Stomach smooth muscle (tissue), 2 donors: ENCODE data around the gene C22orf23.

ENCODE experiments used
- H3K27ac ChIP-seq: one replicate; pipeline ENCODE4 v1.7.0; 2013; ENCODE audit warnings: mild to moderate bottlenecking, low read length, inconsistent platforms
- H3K27me3 ChIP-seq, 2 donors: one replicate each; pipeline ENCODE4 v1.7.0; 2013; ENCODE audit warnings: low read length in 2 of 2; ENCODE audit not compliant: insufficient read depth in 2 of 2, control insufficient read depth in 1 of 2
- H3K36me3 ChIP-seq, 2 donors: one replicate each; pipeline ENCODE4 v1.7.0; 2013; ENCODE audit warnings: low read length in 2 of 2; ENCODE audit not compliant: control insufficient read depth in 2 of 2, insufficient read depth in 2 of 2
- H3K4me1 ChIP-seq: one replicate; pipeline ENCODE4 v1.7.0; 2013; ENCODE audit warnings: low read length; ENCODE audit not compliant: control insufficient read depth, insufficient read depth
- H3K4me3 ChIP-seq, 2 donors: one replicate each; pipeline ENCODE4 v1.7.0; 2013; ENCODE audit warnings: low read length in 2 of 2
- H3K9ac ChIP-seq, 2 donors: one replicate each; pipeline ENCODE4 v1.7.0; 2013; ENCODE audit warnings: low read length in 2 of 2, mild to moderate bottlenecking in 1 of 2
- H3K9me3 ChIP-seq, 2 donors: one replicate each; pipeline ENCODE4 v1.7.0; 2013; ENCODE audit warnings: low read length in 2 of 2; ENCODE audit not compliant: control insufficient read depth in 2 of 2
- donor health status: healthy.
- donor health status: Pancreatic carcinoma.

C22orf23 gene

DNA sequence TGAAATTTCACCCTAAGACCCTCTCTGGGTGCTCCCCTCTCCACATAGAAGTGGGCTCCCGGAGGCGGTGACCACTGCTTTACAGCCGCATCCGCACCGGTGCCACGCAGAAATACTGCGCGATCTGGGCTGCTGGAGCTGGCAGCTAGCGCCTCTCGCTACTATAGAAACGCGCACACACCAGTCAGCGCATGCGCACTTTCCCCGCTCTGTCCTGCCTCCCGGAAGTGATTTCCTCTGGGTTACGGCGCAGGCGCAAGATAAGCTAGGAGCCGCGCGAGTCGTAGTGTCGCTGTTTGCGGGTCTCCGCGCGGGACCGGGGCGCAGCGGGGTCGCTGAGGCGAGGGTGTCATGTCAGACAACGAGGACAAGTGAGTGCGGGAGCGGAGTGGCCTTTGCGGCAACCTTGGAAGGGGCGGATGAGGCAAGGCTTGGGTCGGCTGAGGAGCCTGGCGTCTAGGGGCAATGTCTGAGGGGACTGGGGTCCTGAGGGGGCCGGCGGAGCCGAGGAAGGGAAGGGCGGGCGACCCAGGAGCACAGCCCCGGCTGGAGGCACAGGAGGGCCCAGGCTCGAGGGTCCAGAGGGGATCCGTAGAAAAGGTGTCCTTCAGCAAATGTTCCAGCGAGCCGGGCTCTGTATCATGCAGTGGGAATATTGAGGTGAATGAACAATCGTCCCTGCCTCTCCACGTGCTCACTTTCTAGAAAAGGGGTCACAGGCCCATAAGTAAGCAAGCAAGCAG lies at the start of gene C22orf23, which contains the start of gene POLR2F:
C22orf23 (minus strand) TSS at position 165 of the 743 bp plus-strand sequence. CDS start 452 bp downstream, outside the sequence.
POLR2F (plus strand) TSS at position 263 of the 743 bp plus-strand sequence; CDS start at position 352, 89 bp downstream.
- peaks cover 11 to 15% of the 10 kb centered on the region in 2 donors for H3K36me3 ChIP-seq

DNA sequence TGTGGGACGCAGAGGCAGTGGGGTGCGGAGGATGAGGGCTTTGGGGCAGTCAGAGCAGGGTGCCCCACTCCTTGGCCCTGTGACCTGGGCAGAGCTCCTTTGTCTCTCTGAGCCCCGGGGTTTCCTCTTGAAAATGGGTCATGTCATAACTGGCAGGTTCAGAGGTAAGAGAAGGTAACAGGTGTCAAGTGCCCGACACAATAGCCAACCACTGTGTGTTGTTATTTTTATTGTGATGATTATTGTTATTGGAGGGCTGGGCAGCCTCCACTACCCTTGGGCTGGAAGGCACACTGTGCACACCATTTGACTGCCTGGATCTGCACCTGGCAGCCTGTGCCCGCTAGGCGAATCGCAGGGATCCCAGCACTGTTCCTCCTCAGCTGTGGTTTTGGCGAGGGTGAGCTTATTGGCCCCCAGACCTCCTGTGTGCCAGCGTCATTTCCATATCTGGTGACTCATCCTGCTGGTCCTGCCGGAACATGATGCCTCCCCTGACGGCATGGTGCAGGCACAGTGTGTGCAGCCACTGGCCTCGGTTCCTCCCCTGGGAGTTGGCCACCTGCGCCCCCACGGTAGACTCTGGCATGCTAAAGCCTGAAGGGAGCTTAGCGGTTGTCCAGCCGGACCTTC lies 46.4 kb upstream of the C22orf23 start:
- no peak overlapping the region for H3K4me3 ChIP-seq
- peaks cover 6% of the 10 kb centered on the region for H3K4me1 ChIP-seq
- H3K27ac ChIP-seq, result no peak overlapping the region

More for the DNA sequence above, at the start of gene C22orf23, which contains the start of gene POLR2F:
- Histone ChIP-seq H3K27ac (peak within 1 kb of the TSS; percentile 53), H3K27me3 (no peaks in the 10 kb centered on the region), H3K4me3 (peak within 1 kb of the TSS; percentile 98 to 99), H3K9me3 (no peaks in the 10 kb centered on the region), H3K4me1 (peaks cover 20% of the 10 kb centered on the region), H3K9ac (peak within 1 kb of the TSS; percentile 93 to 97)

DNA sequence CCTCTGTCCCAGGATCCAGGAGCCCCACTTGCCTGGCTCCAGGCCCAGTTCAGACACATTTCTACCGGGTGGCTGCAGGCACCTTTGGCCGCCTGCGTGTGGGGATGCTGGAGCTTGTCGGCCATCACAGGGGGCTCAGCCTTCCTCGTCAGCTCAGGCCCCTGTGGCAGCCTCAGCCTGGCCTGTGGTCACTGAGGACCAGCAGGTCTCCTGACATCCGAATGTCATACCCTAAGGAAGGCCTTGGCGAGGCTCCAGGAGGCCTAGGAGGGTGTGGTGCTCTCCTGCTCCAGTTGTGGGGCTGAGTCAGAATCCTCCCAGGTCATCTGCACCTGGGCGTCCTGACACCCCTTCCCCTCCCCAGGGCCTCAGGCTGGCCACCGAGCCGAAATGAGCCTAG lies 45.8 kb upstream of the C22orf23 start:
- H3K9ac ChIP-seq, result no peak overlapping the region
- no peak overlapping the region for H3K4me3 ChIP-seq
- no peak overlapping the region for H3K27ac ChIP-seq
- no peaks in the 10 kb centered on the region for H3K36me3 ChIP-seq
- H3K9me3 ChIP-seq, result no peaks in the 10 kb centered on the region
- H3K27me3 ChIP-seq, result no peaks in the 10 kb centered on the region
- H3K4me1 ChIP-seq, result peaks cover 6% of the 10 kb centered on the region

More for the DNA sequence above, 46.4 kb upstream of the C22orf23 start:
- H3K36me3 ChIP-seq, result no peaks in the 10 kb centered on the region
- no peaks in the 10 kb centered on the region for H3K9me3 ChIP-seq
- H3K27me3 ChIP-seq, result no peaks in the 10 kb centered on the region
- no peak overlapping the region for H3K9ac ChIP-seq

DNA sequence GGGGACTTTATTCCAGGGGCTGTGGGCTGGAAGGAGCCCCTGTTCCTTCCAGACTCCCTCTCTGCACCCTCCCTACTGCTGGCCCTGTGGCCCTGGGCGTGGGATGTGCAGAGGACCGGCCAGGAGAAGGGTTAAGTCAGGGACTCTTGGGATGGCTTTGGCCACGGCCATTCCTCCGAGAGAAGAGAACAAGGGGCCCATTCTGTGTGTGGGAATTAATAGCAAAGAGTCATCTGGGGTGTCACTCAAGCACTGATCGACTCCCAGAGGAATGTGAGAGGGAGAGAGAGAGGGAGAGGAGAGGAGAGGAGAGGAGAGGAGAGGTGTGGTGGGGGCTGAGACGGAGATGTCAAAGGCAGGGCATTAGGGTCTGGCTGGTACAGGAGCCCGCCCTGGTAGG lies 45.1 kb upstream of the C22orf23 start:
- no peaks in the 10 kb centered on the region for H3K36me3 ChIP-seq
- H3K4me3 ChIP-seq, result no peak overlapping the region
- no peaks in the 10 kb centered on the region for H3K27me3 ChIP-seq
- H3K9me3 ChIP-seq, result no peaks in the 10 kb centered on the region
- H3K27ac ChIP-seq, result no peak overlapping the region
- H3K9ac ChIP-seq, result no peak overlapping the region
- H3K4me1 ChIP-seq, result peaks cover 6% of the 10 kb centered on the region

DNA sequence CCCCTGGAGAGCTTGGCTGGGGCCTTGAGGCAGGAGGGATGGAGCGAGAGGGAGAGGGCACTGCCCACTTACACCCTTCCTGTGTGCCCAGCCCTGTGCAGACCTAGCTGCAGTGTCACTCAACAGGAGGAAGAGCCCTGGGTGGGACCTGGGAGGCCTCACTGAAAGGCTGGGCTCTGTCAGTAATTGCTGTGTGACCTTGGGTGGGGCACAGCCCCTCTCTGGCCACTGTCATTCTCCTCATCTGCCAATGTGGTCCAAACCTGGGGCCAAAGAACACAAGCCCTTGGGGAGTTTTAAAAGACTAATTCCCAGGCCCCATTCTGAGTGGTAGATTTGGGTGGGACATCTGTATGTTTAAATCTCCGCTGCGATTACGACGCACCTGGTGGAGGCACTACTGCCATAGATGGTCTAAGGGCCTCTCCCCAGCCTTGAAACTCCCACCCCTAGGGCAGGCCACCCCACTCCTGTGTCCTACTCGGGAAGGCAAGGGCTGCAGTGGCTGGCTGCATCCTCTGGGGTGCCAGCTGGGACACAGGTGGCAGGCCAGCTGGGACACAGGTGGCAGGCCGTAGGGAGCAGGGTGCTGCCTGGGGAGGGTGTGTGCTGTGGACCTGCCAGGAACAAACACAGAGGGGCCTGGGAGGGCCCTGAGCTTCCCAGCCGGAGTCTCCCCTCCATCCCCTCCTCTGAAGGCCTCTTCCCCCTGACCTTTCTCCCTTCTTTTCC lies 43.3 kb upstream of the C22orf23 start:
- no peak overlapping the region for H3K9ac ChIP-seq
- H3K4me1 ChIP-seq, result peaks cover 6% of the 10 kb centered on the region
- no peaks in the 10 kb centered on the region for H3K9me3 ChIP-seq
- no peak overlapping the region for H3K27ac ChIP-seq
- H3K4me3 ChIP-seq, result no peak overlapping the region
- H3K27me3 ChIP-seq, result no peaks in the 10 kb centered on the region
- no peaks in the 10 kb centered on the region for H3K36me3 ChIP-seq

DNA sequence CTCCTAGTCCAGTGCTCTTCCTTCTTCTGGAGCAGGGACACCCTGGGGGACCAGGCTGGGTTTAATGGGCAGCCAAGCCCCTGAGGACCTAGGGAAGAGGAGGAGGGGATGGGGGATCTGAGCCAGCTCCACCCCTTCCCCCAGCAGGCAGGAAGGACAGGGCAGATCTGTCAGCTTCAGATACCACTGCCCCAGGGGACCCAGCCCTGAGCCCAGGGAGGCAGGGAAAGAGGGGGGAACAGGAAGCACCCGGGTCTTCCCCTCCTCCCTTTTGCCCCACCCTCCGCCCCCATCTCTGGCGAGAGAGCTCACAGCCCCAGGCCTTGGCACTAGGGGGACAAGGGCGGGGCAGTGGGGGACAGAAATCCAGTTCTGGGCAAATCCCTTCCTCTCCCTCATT lies 42.7 kb upstream of the C22orf23 start:
- Histone ChIP-seq H3K27ac (no peak overlapping the region), H3K4me1 (peaks cover 6% of the 10 kb centered on the region), H3K27me3 (no peaks in the 10 kb centered on the region), H3K4me3 (no peak overlapping the region), H3K36me3 (no peaks in the 10 kb centered on the region), H3K9ac (no peak overlapping the region), H3K9me3 (no peaks in the 10 kb centered on the region)

DNA sequence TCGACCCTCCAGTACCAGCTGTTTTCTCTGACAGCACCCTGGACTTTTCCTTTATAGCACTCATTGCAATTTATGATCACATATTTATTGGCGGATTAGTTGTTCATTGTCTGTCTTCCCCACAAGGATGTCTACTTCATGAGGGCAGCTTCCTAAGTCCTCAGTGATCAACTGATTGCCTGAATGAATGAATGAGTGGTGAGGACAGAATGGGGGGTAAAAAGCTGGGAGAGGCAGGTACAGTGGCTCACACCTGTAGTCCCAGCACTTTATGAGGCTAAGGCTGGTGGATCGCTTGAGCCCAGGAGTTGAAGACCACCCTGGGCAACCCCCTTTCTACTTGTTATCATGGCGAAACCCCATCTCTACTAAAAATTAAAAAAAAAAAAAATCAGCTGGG lies 42.1 kb upstream of the C22orf23 start:
- Histone ChIP-seq H3K27ac (no peak overlapping the region), H3K36me3 (no peaks in the 10 kb centered on the region), H3K9ac (no peak overlapping the region), H3K4me3 (no peak overlapping the region), H3K9me3 (no peaks in the 10 kb centered on the region), H3K27me3 (no peaks in the 10 kb centered on the region), H3K4me1 (peaks cover 6% of the 10 kb centered on the region)

DNA sequence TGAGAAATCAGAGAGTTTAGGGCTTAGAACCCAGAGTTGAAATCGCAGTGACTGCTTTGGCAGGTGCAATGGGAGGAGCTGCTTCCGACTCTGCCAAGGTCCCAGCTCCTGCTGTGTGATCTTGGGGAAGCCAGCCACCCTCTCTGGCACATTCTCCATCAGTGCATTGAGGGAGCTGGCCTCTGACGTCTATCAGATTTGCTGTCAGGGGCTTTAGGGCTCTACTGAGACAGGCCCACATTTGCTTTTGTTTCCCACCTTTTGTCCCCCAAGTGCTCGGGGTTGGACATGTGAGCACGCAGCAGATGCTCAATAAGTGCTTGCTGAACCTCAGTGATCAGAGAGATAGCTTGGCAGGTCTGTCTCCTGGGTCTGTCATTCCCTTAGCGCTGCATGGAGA lies 41.6 kb upstream of the C22orf23 start:
- Histone ChIP-seq H3K9ac (no peak overlapping the region), H3K4me3 (no peak overlapping the region), H3K4me1 (peaks cover 2% of the 10 kb centered on the region), H3K36me3 (no peaks in the 10 kb centered on the region), H3K27ac (no peak overlapping the region), H3K9me3 (no peaks in the 10 kb centered on the region), H3K27me3 (no peaks in the 10 kb centered on the region)

DNA sequence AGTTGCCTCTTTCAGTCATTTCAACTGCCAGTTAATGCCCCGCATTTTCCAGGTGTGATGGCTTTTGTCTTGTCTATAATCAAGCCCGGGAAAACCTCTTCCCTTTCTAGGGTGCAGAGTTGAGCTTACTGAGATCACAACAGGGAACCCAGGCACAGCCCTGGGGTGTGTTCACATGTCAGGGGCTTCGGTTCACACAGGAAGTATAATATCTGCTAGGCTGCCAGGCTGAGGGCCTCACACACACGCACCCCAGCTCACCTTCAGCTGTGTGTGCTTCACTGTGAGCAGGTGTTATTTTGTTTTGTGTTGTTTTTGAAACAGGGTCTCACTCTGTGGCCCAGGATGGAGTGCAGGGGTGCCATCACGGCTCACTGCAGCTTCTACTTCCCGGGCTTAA lies 40.6 kb upstream of the C22orf23 start:
- Histone ChIP-seq H3K9me3 (no peaks in the 10 kb centered on the region), H3K27ac (no peak overlapping the region), H3K9ac (no peak overlapping the region), H3K4me3 (no peak overlapping the region), H3K4me1 (peaks cover 2% of the 10 kb centered on the region), H3K27me3 (no peaks in the 10 kb centered on the region), H3K36me3 (no peaks in the 10 kb centered on the region)

DNA sequence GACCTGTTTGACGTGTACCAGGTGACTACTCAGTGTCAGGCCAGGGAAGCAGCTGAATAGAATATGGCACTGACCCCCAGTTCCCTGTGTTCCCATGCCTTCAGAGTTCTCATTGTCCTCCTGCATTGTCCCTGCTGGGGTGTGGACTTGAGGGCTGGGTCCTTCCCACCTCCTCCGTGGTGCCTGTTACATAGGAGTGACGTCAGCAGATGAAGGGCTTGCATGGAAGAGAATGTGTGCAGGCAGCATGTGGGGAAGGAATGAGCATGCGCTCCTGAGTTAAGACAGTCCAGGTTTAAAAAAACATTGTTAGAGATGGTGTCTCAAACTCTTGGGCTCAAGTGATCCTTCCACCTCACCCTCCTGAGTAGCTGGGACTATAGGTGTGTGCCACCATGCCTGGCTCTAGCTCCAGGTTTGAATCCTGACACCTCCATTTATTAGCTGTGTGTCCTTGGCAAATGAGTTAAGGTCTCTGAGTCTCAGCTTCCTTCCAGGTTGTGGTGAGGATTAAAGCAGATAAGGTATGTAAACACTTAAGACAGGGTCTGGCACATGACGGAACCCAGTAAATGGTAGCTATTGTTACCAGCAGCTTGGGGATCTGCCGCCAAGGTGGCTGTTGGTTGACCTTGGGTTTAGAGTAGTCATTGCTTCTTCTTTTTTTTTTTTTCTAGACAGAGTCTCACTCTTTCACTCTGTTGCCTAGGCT lies 38.5 kb upstream of the C22orf23 start:
- Histone ChIP-seq H3K4me3 (no peak overlapping the region), H3K9me3 (no peaks in the 10 kb centered on the region), H3K27me3 (no peaks in the 10 kb centered on the region), H3K27ac (no peak overlapping the region), H3K4me1 (peaks cover 2% of the 10 kb centered on the region), H3K36me3 (no peaks in the 10 kb centered on the region), H3K9ac (no peak overlapping the region)
